ENCODE measurements around the gene ABCF2.

- TF ChIP-seq CTCF (IDR thresholded peaks at IDR 0.05) (no peak), EZH2phosphoT487 (IDR thresholded peaks at IDR 0.05) (no peak), EZH2 (IDR thresholded peaks at IDR 0.05) (no peak)
These were observed 25.7 kb downstream of the ABCF2 start for GRCh38 chr7:151201344-151201743.

Data from neural progenitor cell (in vitro differentiated cells).